ENCODE results near the gene FKBP15.

DNA sequence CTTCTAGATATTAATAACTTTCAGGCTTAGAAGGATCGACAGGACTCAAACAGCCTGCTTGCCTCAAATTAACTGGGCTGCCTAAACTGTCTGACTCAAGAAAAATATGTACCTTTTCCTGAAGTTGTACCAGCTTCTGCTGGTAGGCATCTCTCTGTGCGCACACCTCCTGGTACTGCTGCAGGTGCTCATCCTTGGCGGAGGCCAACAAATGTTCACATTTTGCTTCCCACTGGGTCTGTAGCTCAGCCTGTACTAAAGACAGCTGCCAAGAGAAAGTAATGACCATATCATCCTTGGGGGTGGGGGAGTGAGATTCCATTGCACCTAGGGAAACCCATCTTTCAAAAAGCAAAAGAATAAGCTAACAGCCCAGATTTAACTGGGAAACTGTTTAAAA is 47.7 kb downstream of the FKBP15 start:
- TF ChIP-seq, protein P1, sequence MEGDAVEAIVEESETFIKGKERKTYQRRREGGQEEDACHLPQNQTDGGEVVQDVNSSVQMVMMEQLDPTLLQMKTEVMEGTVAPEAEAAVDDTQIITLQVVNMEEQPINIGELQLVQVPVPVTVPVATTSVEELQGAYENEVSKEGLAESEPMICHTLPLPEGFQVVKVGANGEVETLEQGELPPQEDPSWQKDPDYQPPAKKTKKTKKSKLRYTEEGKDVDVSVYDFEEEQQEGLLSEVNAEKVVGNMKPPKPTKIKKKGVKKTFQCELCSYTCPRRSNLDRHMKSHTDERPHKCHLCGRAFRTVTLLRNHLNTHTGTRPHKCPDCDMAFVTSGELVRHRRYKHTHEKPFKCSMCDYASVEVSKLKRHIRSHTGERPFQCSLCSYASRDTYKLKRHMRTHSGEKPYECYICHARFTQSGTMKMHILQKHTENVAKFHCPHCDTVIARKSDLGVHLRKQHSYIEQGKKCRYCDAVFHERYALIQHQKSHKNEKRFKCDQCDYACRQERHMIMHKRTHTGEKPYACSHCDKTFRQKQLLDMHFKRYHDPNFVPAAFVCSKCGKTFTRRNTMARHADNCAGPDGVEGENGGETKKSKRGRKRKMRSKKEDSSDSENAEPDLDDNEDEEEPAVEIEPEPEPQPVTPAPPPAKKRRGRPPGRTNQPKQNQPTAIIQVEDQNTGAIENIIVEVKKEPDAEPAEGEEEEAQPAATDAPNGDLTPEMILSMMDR (IDR thresholded peaks at IDR 0.05): no peak
- TF ChIP-seq POLR2AphosphoS5 (IDR thresholded peaks at IDR 0.05; ENCODE audit: low read depth, low read length) (no peak), TCF7L2 (IDR thresholded peaks at IDR 0.05; ENCODE audit: low read depth, low read length) (no peak)
- TF ChIP-seq, protein P2, sequence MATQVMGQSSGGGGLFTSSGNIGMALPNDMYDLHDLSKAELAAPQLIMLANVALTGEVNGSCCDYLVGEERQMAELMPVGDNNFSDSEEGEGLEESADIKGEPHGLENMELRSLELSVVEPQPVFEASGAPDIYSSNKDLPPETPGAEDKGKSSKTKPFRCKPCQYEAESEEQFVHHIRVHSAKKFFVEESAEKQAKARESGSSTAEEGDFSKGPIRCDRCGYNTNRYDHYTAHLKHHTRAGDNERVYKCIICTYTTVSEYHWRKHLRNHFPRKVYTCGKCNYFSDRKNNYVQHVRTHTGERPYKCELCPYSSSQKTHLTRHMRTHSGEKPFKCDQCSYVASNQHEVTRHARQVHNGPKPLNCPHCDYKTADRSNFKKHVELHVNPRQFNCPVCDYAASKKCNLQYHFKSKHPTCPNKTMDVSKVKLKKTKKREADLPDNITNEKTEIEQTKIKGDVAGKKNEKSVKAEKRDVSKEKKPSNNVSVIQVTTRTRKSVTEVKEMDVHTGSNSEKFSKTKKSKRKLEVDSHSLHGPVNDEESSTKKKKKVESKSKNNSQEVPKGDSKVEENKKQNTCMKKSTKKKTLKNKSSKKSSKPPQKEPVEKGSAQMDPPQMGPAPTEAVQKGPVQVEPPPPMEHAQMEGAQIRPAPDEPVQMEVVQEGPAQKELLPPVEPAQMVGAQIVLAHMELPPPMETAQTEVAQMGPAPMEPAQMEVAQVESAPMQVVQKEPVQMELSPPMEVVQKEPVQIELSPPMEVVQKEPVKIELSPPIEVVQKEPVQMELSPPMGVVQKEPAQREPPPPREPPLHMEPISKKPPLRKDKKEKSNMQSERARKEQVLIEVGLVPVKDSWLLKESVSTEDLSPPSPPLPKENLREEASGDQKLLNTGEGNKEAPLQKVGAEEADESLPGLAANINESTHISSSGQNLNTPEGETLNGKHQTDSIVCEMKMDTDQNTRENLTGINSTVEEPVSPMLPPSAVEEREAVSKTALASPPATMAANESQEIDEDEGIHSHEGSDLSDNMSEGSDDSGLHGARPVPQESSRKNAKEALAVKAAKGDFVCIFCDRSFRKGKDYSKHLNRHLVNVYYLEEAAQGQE (IDR thresholded peaks at IDR 0.05; ENCODE audit: insufficient read depth in 1 of 2, low read depth in 2 of 2, low read length in 1 of 2): no peak
